K562 (cell line): ENCODE measurements around the gene ZC3H10. TPM values are rescaled to one million over a fixed set of nuclear protein-coding genes. Genes with fewer than 3 reads are reported as not detected.

ENCODE experiments used
- BACH1 ChIP-seq: fragments of 200-800 bp; sonication (Bioruptor generic); IDR thresholded peaks from 2 replicates; pipeline ENCODE4 v1.6.1; 2016; ENCODE audit warnings: missing genetic modification characterization, missing compliant biosample characterization
- BCOR ChIP-seq: fragments of 450-650 bp; IDR thresholded peaks from 2 replicates; pipeline ENCODE4 v1.6.1; 2016
- CCAR2 ChIP-seq: fragments of 200-400 bp; formaldehyde crosslinking; IDR thresholded peaks from 2 replicates; pipeline ENCODE4 v1.6.1; 2017; ENCODE audit warnings: mild to moderate bottlenecking, low read depth, low read length
- CREBBP ChIP-seq: IDR thresholded peaks from one replicate; pipeline ENCODE4 v1.6.1; 2012; ENCODE audit warnings: low read depth, mild to moderate bottlenecking, control low read depth, inconsistent platforms, low read length
- ERF ChIP-seq: fragments of 450-650 bp; formaldehyde crosslinking; IDR thresholded peaks from 2 replicates; pipeline ENCODE4 v1.4.0; 2020; ENCODE audit warnings: mild to moderate bottlenecking, mixed read lengths
- FOS ChIP-seq: IDR thresholded peaks from 3 replicates; pipeline ENCODE4 v1.6.1; 2011; ENCODE audit not compliant: insufficient read length; ENCODE audit errors: extremely low read depth
- HNRNPL ChIP-seq: fragments of 200-400 bp; formaldehyde crosslinking; IDR thresholded peaks from 2 replicates; pipeline ENCODE4 v1.6.1; 2017; ENCODE audit warnings: low read depth, mild to moderate bottlenecking, low read length
- IRF2 ChIP-seq: sonication (generic); formaldehyde crosslinking; IDR thresholded peaks from 2 replicates; pipeline ENCODE4 v1.8.1; 2022; ENCODE audit warnings: mild to moderate bottlenecking, missing genetic modification reagents
- KLF16 ChIP-seq: IDR thresholded peaks from 2 replicates; pipeline ENCODE4 v1.6.1; 2016; ENCODE audit warnings: antibody characterized with exemption
- RBBP5 ChIP-seq: fragments of 200-600 bp; sonication (generic); IDR thresholded peaks from 2 replicates; pipeline ENCODE4 v1.6.1; 2012; ENCODE audit warnings: borderline replicate concordance, mild to moderate bottlenecking, low read length, control low read depth, inconsistent platforms; ENCODE audit not compliant: insufficient read depth, poor library complexity, severe bottlenecking
- SAP30 ChIP-seq: fragments of 200-600 bp; sonication (generic); IDR thresholded peaks from 2 replicates; pipeline ENCODE4 v1.6.1; 2012; ENCODE audit warnings: borderline replicate concordance, low read depth, mild to moderate bottlenecking, moderate library complexity, low read length, control low read depth, inconsistent platforms; ENCODE audit not compliant: insufficient read depth, poor library complexity, severe bottlenecking
- SOX6 ChIP-seq: fragments of 450-650 bp; IDR thresholded peaks from 2 replicates; pipeline ENCODE4 v1.6.1; 2014; ENCODE audit warnings: mild to moderate bottlenecking
- SUPT5H ChIP-seq: fragments of 450-650 bp; IDR thresholded peaks from 2 replicates; pipeline ENCODE4 v1.6.1; 2016
- ZBTB1 ChIP-seq: sonication (generic); formaldehyde crosslinking; IDR thresholded peaks from 2 replicates; pipeline ENCODE4 v1.8.1; 2023; ENCODE audit warnings: missing genetic modification reagents, low read depth, mild to moderate bottlenecking, borderline replicate concordance
- ZEB2 ChIP-seq: fragments of 450-650 bp; IDR thresholded peaks from 2 replicates; pipeline ENCODE4 v1.6.1; 2016
- ZFP1 ChIP-seq: fragments of 450-650 bp; formaldehyde crosslinking; IDR thresholded peaks from 2 replicates; pipeline ENCODE4 v1.4.0; 2020; ENCODE audit warnings: mild to moderate bottlenecking, mixed read lengths
- ZNF12 ChIP-seq: sonication (generic); formaldehyde crosslinking; IDR thresholded peaks from 2 replicates; pipeline ENCODE4 v1.4.0; 2020; ENCODE audit warnings: mild to moderate bottlenecking, missing genetic modification reagents
- ZNF239 ChIP-seq: fragments of 250-450 bp; sonication (Bioruptor Pico); IDR thresholded peaks from 2 replicates; pipeline ENCODE4 v1.4.0; 2020; ENCODE audit warnings: mild to moderate bottlenecking
- ZNF583 ChIP-seq: fragments of 250-450 bp; sonication (Bioruptor Pico); IDR thresholded peaks from 2 replicates; pipeline ENCODE4 v1.4.0; 2020
- ZNF592 ChIP-seq: fragments of 450-650 bp; IDR thresholded peaks from 2 replicates; pipeline ENCODE4 v1.6.1; 2017; ENCODE audit warnings: antibody characterized with exemption, mild to moderate bottlenecking
- ZNF76 ChIP-seq: fragments of 250-450 bp; sonication (Bioruptor Pico); IDR thresholded peaks from 2 replicates; pipeline ENCODE4 v1.4.0; 2020; ENCODE audit warnings: mild to moderate bottlenecking, moderate library complexity, borderline replicate concordance
- polyA plus RNA-seq, 8 experiments: library from polyadenylated mRNA; depleted of rRNA in 4 of 8; stranded (reverse) in 5 of 8; unstranded in 3 of 8; fragments of >200 nt; fragmentation: Nextera tagmentation in 2 of 8; fragmentation: Illumina TruSeq in 1 of 8; extraction: Ambion mirVana in 2 of 8; extraction: Trizol in 1 of 8; gene quantifications; 2 replicates each; pipeline versions ENCODE4 v1.2.1 to v1.2.3, GENCODE V29; 2011 to 2014; ENCODE audit warnings: inconsistent platforms in 1 of 8, missing spikeins in 1 of 8
- total RNA-seq, 7 experiments: library from RNA; depleted of rRNA in 6 of 7; stranded (reverse); fragments of >200 nt in 6 of 7; fragmentation: Illumina TruSeq in 2 of 7; extraction: Trizol in 2 of 7; gene quantifications; 2 replicates each; pipeline versions ENCODE4 v1.2.1 to v1.2.3, GENCODE V29; 2011 to 2021; ENCODE audit warnings: low replicate concordance in 1 of 7
- TF ChIP-seq, protein P1 (sequence below): fragments of 450-650 bp; IDR thresholded peaks from 2 replicates; pipeline ENCODE4 v1.6.1; 2016; ENCODE audit warnings: borderline replicate concordance
- TF ChIP-seq, protein P2 (sequence below): fragments of 250-450 bp; sonication (Bioruptor Pico); IDR thresholded peaks from 2 replicates; pipeline ENCODE4 v1.8.0; 2022; ENCODE audit warnings: inconsistent platforms, mild to moderate bottlenecking, moderate library complexity, borderline replicate concordance

The ZC3H10 gene
- total and polyA plus RNA-seq, 9 of the 15 experiments (the other 6 are each of a cell fraction or from before 2014, with no cell fraction given) = 0.31 to 4.1 (median 1.6) TPM

GRCh38 chr12:56119361-56119796 lies 1.3 kb downstream of the ZC3H10 start (continued):
- TF ChIP-seq, protein P1, sequence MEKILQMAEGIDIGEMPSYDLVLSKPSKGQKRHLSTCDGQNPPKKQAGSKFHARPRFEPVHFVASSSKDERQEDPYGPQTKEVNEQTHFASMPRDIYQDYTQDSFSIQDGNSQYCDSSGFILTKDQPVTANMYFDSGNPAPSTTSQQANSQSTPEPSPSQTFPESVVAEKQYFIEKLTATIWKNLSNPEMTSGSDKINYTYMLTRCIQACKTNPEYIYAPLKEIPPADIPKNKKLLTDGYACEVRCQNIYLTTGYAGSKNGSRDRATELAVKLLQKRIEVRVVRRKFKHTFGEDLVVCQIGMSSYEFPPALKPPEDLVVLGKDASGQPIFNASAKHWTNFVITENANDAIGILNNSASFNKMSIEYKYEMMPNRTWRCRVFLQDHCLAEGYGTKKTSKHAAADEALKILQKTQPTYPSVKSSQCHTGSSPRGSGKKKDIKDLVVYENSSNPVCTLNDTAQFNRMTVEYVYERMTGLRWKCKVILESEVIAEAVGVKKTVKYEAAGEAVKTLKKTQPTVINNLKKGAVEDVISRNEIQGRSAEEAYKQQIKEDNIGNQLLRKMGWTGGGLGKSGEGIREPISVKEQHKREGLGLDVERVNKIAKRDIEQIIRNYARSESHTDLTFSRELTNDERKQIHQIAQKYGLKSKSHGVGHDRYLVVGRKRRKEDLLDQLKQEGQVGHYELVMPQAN = 0 out of 2 replicates have a peak, but pooled peaks have one; percentile 49
- TF ChIP-seq ZNF239 (CRISPR knock-in tag) (no peak), ZFP1 (no peak), ZBTB1 (no peak), RBBP5 (no peak), BCOR (0 out of 2 replicates have a peak, but pooled peaks have one; percentile 23), ERF (CRISPR knock-in tag) (no peak), ZNF12 (CRISPR knock-in tag) (no peak), ZNF76 (no peak), ZNF583 (CRISPR knock-in tag) (no peak), IRF2 (no peak), FOS (no peak), CREBBP (no peak), SUPT5H (no peak), SOX6 (peak; percentile 39; the same call in 1 of the 2 replicates), BACH1 (tag) (no peak), ZEB2 (no peak), ZNF592 (peak; percentile 70; the same call in 1 of the 2 replicates), KLF16 (0 out of 2 replicates have a peak, but pooled peaks have one; percentile 21), HNRNPL (no peak), SAP30 (no peak), CCAR2 (no peak)
- TF ChIP-seq, protein P2, sequence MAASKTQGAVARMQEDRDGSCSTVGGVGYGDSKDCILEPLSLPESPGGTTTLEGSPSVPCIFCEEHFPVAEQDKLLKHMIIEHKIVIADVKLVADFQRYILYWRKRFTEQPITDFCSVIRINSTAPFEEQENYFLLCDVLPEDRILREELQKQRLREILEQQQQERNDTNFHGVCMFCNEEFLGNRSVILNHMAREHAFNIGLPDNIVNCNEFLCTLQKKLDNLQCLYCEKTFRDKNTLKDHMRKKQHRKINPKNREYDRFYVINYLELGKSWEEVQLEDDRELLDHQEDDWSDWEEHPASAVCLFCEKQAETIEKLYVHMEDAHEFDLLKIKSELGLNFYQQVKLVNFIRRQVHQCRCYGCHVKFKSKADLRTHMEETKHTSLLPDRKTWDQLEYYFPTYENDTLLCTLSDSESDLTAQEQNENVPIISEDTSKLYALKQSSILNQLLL (CRISPR knock-in tag) = no peak
